Dedifferentiated amniotic fluid mesenchymal stem cell (primary cell): Measurements from ENCODE around the gene ZNF423.

ENCODE experiments used
- DNase-seq: peaks from one replicate; pipeline ENCODE4 v3.0.0-alpha.2; 2016; ENCODE audit errors: extremely low spot score

ZNF423 gene

DNA sequence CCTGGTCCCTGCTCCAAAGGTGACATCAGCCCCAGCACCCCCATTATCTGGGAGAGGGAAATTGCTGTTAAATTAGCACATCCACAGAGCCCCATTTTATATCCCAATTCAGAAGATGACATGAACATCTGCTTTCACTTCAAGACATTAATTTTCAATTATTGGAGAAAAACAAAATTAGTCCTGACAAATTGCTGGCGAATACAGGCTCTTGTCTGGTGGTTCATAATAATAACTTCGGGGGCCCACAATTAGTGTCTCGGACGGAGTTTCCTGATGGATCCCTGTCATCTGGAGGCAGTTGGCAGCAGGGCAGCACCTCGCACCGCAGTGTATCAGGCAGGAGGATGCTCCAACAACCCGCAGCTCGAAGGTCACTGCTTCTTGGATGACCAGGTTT is 7.4 kb downstream of the ZNF423 start:
- no peak for DNase-seq

DNA sequence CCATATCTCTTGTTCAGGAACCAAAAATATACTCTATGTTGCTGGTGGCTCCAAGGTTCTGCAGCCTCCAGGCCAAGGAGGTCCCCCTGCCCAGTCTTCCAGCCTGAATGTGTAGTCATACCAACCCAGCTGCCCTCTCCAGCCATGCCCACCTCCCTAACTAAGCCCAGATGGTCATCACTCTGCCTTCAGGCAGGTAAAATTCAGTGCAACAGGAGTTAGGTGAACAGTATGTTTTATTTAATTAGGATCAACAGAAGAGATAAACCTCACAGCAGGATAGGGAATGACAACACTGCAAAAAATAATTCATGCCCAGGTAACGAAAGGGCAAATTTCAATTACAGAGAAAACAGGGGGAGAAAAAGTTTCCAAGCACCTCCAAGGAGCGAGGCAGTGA is 9.1 kb downstream of the ZNF423 start:
- no peak for DNase-seq

DNA sequence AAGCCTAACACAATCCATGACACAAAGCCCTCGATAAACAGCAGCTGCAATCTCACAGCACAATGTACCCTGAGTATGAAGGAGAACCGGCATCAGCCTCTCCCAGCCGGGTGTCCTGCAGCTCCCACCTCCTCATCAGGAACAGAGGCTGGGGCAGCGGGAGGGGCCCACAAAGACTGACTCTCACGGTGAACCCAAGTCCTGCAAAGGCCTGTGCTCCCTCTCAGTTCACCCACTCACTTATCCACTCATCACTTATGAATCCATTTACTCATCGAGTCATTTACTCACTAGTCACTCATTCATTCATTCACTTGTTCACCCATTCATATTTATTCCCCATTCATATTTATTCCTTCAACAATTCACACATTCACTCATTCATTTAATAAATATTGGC is 11.6 kb downstream of the ZNF423 start:
- no peak for DNase-seq

DNA sequence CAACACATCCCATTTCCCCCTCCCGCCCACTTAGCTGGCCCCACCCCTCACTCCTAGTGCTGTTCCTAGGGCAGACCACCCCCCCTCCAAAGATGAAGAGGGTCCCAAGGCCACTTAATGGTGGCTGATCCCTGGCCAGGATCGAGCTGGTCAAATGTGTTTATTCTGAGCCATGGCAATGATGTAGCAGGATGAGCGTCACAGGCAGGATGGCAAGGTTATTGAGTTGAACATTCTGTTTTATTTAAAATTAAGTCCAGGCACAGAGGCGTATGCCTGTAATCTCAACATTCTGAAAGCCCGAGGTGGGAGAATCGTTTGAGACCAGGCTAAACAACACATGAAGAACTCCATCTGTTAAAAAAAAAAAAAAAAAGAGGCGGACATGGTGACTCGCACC is 12.2 kb downstream of the ZNF423 start:
- DNase-seq: no peak

DNA sequence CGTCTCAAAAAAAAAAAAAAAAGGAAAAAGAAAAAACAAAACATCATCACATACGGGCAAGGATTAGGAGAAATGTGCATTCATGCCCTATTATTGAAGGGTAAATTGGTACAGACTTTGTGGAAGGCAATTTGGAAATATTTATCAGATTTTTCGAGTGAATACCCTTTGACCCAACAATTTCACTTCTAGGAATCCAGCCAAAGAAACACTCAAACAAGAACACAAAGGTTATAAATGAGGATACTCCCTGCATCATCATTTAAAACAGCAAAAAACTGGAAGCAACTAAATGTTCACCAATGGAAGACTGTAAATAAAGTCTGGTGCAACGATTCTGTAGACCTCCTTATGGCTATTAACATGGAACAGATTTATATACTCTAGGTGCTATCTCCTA is 12.9 kb downstream of the ZNF423 start:
- no peak for DNase-seq

DNA sequence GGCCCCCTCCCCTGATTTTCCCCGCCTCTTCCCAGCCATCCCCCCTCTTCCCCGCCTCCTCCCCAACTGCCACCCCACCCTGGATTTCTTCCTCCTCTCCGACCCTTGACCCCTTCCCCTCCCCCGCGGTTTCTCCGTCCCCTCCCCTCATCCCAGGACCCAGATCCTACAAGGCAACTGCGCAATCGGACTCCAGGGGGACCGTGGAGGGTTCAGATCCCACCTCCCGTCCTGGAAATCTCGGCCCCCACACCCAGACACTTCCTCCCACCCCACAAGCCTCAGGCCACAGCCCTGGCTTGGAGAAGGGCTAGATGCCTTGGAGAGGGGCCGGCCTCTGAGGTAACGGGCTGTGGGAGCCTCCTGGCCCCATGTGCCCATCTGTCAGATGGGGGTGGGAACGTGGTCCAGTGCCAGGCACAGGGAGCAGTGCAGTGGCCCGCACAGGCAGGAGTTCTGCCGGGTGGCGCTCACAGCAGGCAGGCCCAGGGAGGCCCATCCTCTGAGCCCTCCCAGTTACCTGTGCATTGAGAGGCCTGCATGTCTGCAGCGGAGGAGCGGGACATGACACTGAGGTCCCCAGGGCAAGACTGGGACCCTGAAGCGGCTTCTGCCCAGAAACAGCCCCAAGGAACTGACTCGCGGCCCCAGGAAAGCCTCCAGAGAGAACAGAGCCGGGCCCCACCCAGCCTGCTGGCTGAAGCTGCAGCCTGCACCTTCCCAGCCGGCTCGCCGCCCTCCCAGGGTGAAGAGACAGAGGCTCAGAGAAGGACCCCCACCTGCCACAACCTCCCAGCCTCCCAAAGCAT is 16.7 kb downstream of the ZNF423 start:
- DNase-seq: no peak

DNA sequence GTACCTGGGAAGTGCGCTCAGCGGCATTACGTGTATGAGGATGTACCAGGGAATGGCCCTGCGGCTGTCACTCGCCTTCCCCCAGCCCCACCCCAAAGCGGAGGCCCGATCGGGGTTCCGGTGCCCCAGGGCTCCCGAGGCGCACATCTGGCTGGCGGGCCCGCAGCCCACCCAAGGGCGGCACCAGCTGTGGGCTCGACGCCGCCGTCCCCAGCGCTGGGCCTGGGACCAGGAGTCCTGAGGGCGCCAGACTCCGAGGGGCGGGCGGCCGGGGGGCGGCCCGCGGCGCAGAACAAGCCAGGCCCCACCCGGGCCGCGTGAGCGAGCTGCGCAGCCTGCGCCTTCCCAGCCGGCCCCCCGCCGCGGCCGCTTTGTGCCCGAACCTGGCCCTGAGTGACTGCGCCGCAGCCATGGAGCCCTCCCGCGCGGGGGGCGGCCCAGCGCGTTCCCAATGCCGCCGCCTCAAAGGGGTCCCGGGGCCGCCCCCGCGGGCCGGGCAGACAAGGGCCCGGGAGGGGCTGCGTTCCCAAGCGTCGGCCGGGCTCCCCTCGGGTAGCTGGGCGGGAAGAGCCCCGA is 17.4 kb downstream of the ZNF423 start:
- no peak for DNase-seq

DNA sequence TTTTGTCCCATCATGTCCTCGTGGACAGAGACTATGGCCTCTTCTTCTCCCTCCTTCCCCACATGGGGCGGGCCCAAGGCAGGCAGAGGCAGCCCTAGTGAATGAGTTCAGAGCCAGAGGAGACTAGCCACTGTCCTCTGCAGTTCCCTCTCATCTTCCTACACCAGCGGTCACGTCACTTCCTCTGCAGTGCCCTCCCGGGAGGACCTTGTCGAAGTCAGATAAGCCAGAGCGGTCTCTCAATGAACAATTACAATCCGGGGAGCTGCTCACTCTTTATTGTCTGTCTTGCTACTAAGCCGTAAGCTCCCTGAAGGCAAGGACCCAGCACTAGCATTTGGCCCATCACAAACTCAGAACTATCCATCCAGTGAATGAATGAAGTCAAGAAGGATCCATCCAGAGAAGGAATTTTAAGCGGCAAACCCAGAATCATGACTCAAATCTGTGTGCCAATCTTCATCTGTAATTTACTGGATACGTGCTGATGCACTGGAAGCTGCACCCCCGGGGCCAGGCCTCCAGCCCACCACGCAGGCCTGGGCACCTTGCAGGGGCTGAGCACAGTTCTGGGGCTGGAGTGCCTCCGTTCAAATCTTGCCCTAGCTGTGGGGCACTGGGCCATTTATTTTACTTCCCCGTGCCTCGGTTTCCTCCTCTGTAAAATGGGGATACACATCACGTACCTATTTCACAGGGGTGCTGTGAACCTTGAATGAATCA is 18.1 kb downstream of the ZNF423 start:
- no peak for DNase-seq

DNA sequence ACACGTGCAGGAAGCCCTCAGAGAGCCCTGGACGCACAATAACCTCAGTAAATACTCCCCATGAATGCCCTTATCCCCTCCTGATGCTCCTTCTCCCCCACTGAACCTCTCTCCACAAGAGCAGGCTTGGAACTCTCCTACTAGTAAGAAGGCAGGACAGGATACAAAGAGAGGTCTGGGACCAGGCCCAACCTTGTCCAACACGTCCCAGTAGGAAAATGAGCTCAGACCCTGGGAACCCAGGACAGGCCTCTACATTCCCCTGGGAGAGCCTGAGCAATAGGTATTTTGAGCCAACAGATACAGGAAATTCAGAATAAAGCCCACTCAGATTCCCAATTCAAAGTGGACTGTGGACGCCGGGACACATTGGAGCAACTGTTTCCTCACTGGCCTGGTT is 19.2 kb downstream of the ZNF423 start:
- DNase-seq: no peak

DNA sequence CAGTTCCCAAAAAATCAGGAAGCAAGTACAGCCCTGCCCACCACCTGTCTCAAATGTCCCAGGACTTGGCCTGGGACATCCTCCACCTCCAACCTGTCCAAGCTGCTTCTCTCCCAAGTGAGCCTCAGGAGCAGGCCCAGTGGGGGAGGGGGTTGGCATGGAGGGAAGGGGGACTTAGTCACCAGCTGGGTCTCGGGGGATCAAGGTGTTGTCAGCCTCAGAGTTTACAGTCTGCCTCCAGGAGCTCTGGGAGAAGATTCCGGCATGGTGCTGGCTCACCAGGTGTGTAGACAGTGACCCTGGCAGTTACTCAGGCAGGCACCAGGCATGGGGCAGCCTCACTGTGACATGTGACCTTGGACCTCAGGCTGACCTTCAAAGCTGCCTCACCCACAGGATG is 19.7 kb downstream of the ZNF423 start:
- no peak for DNase-seq

DNA sequence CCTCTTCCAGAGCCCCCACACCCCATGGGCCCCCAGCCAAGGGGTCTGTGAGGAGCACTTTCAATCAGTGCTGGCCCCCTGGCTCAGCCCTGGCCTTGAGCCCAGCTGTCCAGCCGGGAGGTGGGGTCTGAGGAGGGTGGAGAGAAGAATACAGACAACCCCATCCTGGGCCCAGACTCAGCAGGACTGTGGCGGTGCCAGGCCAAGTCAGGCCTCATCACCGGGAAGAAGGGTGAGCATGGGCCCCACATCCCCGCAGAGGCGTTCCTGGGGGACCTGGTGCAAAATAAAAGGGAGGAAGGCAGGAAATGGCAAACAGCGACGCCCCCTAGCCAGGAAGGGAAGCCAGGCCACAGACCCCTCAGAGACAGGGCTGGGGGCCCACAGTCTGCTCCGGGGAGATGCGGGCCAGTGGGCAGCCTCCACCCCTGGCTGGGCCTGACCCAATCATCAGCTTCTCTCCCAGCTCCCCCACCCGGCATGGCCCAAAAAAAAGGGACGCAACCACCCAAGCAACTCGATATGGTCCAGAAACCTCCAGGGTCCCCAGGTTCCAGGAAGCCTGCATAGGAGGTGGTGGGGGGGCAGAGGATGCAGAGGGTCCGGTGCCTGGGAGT is 20.6 kb downstream of the ZNF423 start:
- no peak for DNase-seq

DNA sequence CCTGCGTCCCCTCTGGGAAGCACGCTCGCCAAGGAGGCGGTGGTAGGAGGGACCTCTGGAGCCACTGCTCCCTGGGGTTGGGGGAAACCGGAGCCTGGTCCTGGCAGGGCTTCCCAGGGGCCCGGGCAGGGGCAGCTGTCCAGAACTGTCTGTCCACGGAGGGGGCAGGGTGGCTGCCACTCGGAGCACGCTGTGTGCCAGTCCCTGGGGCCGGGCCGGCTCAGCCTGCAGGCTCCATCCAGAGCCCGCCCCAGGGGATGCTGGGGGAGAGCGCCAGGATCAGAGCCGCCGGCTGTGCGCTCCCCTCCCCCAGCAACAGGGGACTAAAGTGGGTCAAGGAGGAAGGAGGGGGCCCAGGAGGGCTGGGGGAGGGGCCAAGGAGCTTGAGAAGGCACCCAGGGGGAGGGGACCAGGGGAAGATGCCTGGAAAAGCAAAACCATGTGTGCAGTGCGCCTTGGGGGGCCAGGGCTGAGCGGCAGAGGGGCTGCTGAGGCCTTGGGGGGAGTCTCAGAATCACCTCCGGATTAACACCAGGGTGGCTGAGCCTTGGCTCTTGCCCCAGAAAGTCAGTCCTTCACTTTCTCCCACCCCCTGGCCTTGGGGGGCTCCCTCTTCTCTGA is 21.3 kb downstream of the ZNF423 start:
- no peak for DNase-seq

DNA sequence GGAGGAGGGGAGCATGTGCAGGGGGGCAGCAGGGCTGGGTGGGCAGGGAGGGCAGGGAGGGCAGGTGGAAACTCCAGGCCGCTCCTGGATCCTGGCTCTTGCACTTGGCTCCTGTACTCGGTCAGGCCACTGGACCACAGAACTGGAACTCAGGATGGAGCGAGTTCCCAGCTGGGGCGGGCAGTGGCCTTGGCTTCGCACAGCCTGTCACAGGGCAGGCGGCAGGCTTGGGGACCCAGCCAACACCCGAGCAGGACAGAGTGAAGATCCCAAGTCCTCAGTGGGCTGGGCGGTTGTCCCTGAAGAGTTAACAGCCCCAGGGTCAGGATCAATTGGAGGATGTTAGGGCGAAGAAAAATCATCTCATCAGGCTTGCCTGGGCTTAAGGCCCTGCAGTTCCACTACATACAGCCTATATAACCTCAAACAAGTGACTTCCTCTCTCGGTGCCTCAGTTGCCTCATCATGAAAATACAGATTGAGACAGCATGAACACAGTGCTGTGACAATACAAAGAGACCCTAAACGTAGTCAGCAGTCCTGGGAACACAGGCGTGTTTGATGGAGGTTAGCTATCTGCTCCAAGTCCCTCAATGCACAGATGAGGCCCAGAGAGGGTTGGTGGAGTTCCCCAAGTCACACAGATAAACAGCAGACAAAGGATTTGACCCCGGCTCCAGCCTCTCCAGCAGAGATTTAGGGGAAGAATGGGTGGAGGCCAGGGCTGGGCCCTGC is 21.9 kb downstream of the ZNF423 start:
- no peak for DNase-seq

DNA sequence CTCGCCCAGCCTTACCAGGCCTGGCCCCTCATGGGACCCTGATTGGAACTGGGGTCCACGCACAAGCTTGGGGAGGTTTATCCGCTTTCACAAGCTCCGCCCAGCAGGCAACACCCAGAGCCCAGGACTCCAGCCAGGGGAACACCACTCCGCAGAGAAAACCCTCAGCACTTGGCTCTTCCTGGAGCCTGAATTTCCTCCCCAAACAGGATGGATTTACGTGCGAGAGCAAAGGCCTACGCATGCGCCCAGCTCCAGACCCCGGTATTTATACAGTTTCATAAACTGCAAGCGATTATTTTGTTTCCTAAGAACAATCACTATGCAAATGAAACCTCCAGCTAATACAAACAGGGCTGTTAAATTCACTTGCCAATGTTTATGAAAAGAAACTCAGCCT is 22.8 kb downstream of the ZNF423 start:
- no peak for DNase-seq

DNA sequence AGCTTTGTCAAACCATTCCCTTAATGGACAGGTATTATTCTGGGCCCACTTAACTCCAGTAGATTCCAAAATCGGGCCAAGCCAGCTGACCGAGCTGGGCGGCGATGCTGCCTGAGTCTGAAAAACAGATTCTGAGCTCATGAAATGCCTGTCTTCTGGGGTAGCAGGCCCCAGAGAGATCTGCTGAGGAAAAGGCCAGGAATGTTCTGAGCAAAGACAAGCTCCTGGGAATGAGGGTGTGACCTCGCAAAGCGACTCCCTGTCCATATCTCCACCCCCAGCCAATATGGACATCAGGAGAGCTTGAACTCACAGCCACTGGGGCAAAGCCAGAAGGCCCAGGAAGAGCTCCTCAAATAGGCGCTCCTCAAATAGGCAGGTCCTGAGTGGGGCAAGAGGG is 23.7 kb downstream of the ZNF423 start:
- DNase-seq: no peak

DNA sequence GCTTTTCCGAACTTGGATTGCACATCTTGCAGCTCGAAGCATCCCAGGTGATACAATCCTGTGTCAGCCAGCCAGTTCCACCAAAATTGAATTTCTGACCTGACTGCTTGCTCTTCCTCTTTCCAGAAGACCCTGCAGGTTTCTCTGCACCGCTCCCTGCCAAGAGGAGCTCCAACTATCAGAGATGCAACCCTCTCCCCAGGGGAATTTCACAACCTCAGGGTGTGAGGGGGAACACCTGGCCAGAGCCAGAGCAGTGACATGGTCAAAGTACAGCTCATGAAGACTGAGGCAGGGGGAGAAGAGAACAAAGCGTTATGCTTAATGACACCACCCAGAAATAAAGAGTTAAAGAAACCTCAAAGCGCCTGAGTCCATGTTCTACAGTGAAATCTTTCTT is 25.0 kb downstream of the ZNF423 start:
- no peak for DNase-seq

DNA sequence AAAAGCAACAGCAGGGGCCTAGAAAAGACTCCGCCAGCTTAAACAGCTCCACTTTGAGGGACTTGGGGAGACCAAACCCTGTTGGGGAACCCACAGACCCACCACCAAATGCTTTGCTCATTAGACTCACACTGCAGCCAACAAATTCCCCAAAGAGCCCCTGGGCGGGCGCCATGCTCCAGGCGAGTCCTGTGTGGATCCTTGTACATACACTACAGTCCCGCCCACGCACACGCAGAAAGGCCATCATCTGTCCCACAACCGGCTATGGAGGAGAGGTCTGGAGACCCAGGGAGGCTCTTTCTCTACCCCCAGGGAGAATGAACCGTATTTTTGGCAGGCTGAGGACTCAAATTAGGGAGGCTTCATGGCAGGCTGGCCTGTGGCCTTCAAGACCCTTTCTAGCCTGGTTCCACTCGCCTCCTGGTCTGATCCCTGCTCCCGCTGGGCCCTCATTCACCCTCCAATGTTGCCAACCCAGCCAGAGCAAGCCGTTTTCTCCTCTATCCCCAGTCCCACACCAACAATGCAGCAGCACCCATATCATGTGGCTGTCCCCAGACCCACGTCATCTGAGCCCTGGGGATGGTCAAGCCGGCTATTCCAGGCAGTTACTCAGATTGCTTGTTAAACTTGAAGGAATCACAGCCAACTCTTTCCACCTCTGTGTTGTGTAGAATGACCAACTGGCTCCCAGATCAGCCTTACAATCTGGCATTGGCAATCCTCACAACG is 27.2 kb downstream of the ZNF423 start:
- no peak for DNase-seq

DNA sequence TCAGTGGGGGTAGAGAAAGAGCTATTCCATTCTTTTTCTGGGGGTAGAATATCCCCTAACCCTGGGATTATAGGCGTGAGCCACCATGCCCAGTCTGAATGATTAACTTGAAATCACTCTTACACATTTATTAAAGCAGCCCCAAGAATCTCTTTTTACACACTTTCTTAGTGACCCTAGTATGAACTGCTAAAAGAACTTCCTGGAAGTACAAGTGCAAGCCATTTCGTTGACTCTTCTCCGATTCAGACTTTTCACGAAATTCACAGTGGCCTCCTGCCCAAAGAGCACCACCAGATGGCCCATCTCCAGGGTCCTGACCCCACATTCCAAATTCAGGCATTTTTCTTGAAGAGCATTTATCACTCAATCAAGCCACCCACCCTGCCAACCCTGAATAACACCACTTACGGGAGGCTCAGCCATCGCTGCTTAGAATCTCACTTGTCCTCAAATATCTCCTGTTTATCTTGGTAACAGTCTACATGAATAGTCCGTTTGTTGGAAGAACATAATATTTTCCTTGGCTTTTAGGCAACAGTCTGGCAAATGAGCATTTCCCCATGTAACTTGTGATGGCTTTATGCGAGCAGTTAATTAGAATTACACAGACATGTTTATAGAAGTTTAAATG is 28.0 kb downstream of the ZNF423 start:
- no peak for DNase-seq

DNA sequence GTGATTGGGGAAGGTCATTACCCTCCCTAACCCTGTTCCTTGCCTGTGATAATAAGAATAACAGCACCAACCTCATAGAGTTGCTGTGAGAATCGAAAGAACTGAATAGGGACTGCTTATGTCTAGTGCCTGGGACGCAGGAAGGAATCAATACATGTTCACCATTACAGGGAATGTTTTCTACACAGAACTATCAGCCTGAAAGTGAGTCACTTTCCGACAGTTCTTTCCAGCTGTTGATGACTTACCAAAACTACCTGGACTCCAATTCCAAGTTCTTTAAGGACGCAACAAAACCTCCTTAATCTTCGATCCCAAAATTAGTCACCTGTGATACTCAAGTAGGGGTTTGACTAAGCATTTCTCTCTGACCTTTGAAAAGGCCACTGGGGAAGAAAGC is 29.4 kb downstream of the ZNF423 start:
- DNase-seq: no peak

DNA sequence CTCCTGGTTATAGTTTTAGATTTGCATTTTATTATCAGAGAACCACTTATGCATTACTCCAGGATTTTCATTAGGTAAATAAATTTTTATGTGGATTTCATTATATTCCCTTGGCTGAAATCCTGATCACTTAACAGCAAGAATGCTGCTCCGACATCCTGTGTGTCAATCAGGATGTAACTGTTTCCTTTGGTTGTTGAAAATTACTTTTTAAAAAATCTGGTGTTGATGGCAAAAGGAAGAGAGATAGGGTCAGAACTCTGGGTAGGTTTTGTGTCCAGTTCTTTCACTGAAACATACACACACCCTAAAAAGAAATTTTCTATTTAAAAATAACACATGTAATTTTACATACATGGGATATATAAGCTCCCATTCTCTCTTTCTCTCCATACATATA is 30.9 kb downstream of the ZNF423 start:
- no peak for DNase-seq
